ENCODE data around the gene MIS12. TPM values are rescaled to one million over a fixed set of nuclear protein-coding genes. Genes with fewer than 3 reads are reported as not detected.
A peak's percentile ranks its signal among the peaks of the same experiment; 100 is the strongest.

The MIS12 gene
- total and polyA plus RNA-seq, 2 of the 13 experiments (the other 11 are each of a cell fraction or from before 2014, with no cell fraction given) = 13.4 to 28.0 TPM

GRCh38 chr17:5526821-5527598 is 40.6 kb downstream of the MIS12 start (continued):
- peak; percentile 73 for TF ChIP-seq FOSL2 (CRISPR knock-in tag; IDR thresholded peaks at IDR 0.05)
- no peak for TF ChIP-seq ZFP62 (CRISPR knock-in tag; IDR thresholded peaks at IDR 0.05)
- TF ChIP-seq PTBP1 (IDR thresholded peaks at IDR 0.05; ENCODE audit: low read depth, low read length, poor library complexity, severe bottlenecking) = no peak
- no peak for TF ChIP-seq ZNF740 (CRISPR knock-in tag; IDR thresholded peaks at IDR 0.05)
- TF ChIP-seq BCL6 (CRISPR knock-in tag; IDR thresholded peaks at IDR 0.05) = no peak
- no peak for TF ChIP-seq U2AF1 (optimal IDR thresholded peaks at IDR 0.05; ENCODE audit: low read depth, low read length)
- no peak for TF ChIP-seq STAG1 (CRISPR knock-in tag; IDR thresholded peaks at IDR 0.05)
- TF ChIP-seq ZNF761 (CRISPR knock-in tag; conservative IDR thresholded peaks at IDR 0.05) = no peak
- TF ChIP-seq MAFK (conservative IDR thresholded peaks at IDR 0.05 in 1 of 2, IDR thresholded peaks at IDR 0.05 in 1 of 2; ENCODE audit: low read length in 2 of 2) = 0 out of 4 replicates have a peak, but pooled peaks of 1 of the 2 experiments have one; percentile 6
- TF ChIP-seq ZBTB8A (CRISPR knock-in tag; IDR thresholded peaks at IDR 0.05; ENCODE audit: borderline replicate concordance, low read depth) = no peak
- no peak for TF ChIP-seq ZMYM2 (CRISPR knock-in tag; IDR thresholded peaks at IDR 0.05)
- TF ChIP-seq TIGD3 (CRISPR knock-in tag; IDR thresholded peaks at IDR 0.05; ENCODE audit: borderline replicate concordance) = no peak
- TF ChIP-seq SMARCE1 (IDR thresholded peaks at IDR 0.05; ENCODE audit: borderline replicate concordance) = no peak
- TF ChIP-seq SRSF4 (IDR thresholded peaks at IDR 0.05; ENCODE audit: low read depth, low read length, poor library complexity, severe bottlenecking) = no peak
- TF ChIP-seq ZNF3 (CRISPR knock-in tag; IDR thresholded peaks at IDR 0.05) = no peak
- 0 out of 2 replicates have a peak, but pooled peaks have one; percentile 35 for TF ChIP-seq SAP130 (CRISPR knock-in tag; IDR thresholded peaks at IDR 0.05; ENCODE audit: low read depth)
- TF ChIP-seq DR1 (CRISPR knock-in tag; IDR thresholded peaks at IDR 0.05) = no peak
- TF ChIP-seq HNRNPLL (IDR thresholded peaks at IDR 0.05; ENCODE audit: low read depth, low read length, poor library complexity, severe bottlenecking) = no peak

Measured in HepG2 (cell line).